B cell (primary cell): ENCODE results near the gene XCL1. TPM values are rescaled to one million over a fixed set of nuclear protein-coding genes. Genes with fewer than 3 reads are reported as not detected.

Experiments used
- ATAC-seq: fragments of 200-7000 bp; cut with Tn5 transposase; one replicate; pipeline ENCODE4 v1.10.0; 2021; ENCODE audit warnings: low read depth, mild to moderate bottlenecking, moderate number of reproducible peaks, moderate library complexity
- CTCF ChIA-PET: fragments of 350-600 bp; sonication (Branson Sonifier 250); formaldehyde crosslinking; loops from one replicate; lab custom pipeline; 2021; ENCODE audit warnings: antibody characterized with exemption, inconsistent platforms; lab: Charles Lee
- POLR2A ChIA-PET: fragments of 350-600 bp; sonication (Branson Sonifier 250); formaldehyde crosslinking; loops from one replicate; lab custom pipeline; 2021; ENCODE audit warnings: antibody characterized with exemption; lab: Charles Lee
- DNase-seq: peaks from one replicate; pipeline ENCODE4 v3.0.0; 2013
- H2AFZ ChIP-seq: 2 replicates; pipeline ENCODE4 v1.6.1; 2012; ENCODE audit warnings: mild to moderate bottlenecking, low read depth, low read length; ENCODE audit not compliant: insufficient read depth, poor library complexity, severe bottlenecking
- H3K27ac ChIP-seq, 2 donors: 1 replicate in 1 of 2; 2 replicates in 1 of 2; pipeline ENCODE4 v1.5.1; 2012 to 2013; ENCODE audit warnings: low read length in 2 of 2, mild to moderate bottlenecking in 2 of 2, moderate library complexity in 1 of 2
- H3K27me3 ChIP-seq, 4 experiments: fragments of 200-600 bp in 1 of 4; sonication (generic) in 1 of 4; replicated peaks in 1 of 4; 1 replicate in 2 of 4; 2 replicates in 2 of 4; pipeline versions ENCODE4 v1.6.1 to v1.7.0; 2013 to 2016; ENCODE audit warnings: low read length in 3 of 4, mild to moderate bottlenecking in 2 of 4, mixed read lengths in 1 of 4, moderate library complexity in 1 of 4; ENCODE audit not compliant: insufficient read depth in 4 of 4, control insufficient read depth in 3 of 4; ENCODE audit errors: control extremely low read depth in 1 of 4
- H3K36me3 ChIP-seq, 2 experiments: replicated peaks in 1 of 2; 1 replicate in 1 of 2; 2 replicates in 1 of 2; pipeline versions ENCODE4 v1.6.1 to v1.7.1; 2013; ENCODE audit warnings: low read length in 1 of 2; ENCODE audit not compliant: insufficient read depth in 2 of 2, control insufficient read depth in 1 of 2; ENCODE audit errors: control extremely low read depth in 1 of 2, extremely low read depth in 1 of 2
- H3K4me1 ChIP-seq, 2 donors: fragments of 200-600 bp in 1 of 2; sonication (generic) in 1 of 2; 1 replicate in 1 of 2; 2 replicates in 1 of 2; pipeline versions ENCODE4 v1.5.1 to v1.6.1; 2013 to 2017; ENCODE audit warnings: low read length in 2 of 2; ENCODE audit not compliant: control insufficient read depth in 2 of 2, insufficient read depth in 2 of 2
- H3K4me2 ChIP-seq: replicated peaks from 2 replicates; pipeline ENCODE3; 2012; ENCODE audit warnings: mild to moderate bottlenecking, low read depth, low read length; ENCODE audit not compliant: poor library complexity, severe bottlenecking
- H3K4me3 ChIP-seq, 5 experiments: fragments of 200-600 bp in 1 of 5; sonication (generic) in 1 of 5; 1 replicate in 3 of 5; 2 replicates in 2 of 5; pipeline versions ENCODE4 v1.5.1 to v1.7.0; 2011 to 2016; ENCODE audit warnings: low read length in 4 of 5, mild to moderate bottlenecking in 4 of 5, low read depth in 2 of 5, control low read depth in 1 of 5, moderate library complexity in 1 of 5; ENCODE audit not compliant: insufficient read depth in 1 of 5; ENCODE audit errors: control extremely low read depth in 1 of 5, extremely low read depth in 1 of 5
- H3K79me2 ChIP-seq: fragments of 200-600 bp; sonication (generic); one replicate; pipeline ENCODE4 v1.6.0; 2016; ENCODE audit warnings: low read length; ENCODE audit not compliant: control insufficient read depth, insufficient read depth
- H3K9ac ChIP-seq: fragments of 200-600 bp; sonication (generic); 2 replicates; pipeline ENCODE4 v1.6.1; 2017; ENCODE audit warnings: mild to moderate bottlenecking, low read length, moderate library complexity
- H3K9me3 ChIP-seq, 3 donors: one replicate each; pipeline versions ENCODE4 v1.6.1 to v1.7.1; 2013; ENCODE audit warnings: low read length in 2 of 3; ENCODE audit not compliant: control insufficient read depth in 2 of 3, insufficient read depth in 1 of 3; ENCODE audit errors: control extremely low read depth in 1 of 3
- H4K20me1 ChIP-seq: 2 replicates; pipeline ENCODE4 v1.6.0; 2012; ENCODE audit warnings: mild to moderate bottlenecking, low read length; ENCODE audit not compliant: insufficient read depth, control insufficient read depth, poor library complexity, severe bottlenecking
- H3K27ac Mint-ChIP-seq: one replicate; pipeline ENCODE4 v1.8.0; 2021; ENCODE audit warnings: mixed read lengths
- H3K27me3 Mint-ChIP-seq: one replicate; pipeline ENCODE4 v1.8.0; 2021; ENCODE audit warnings: mixed read lengths
- H3K4me1 Mint-ChIP-seq: one replicate; pipeline ENCODE4 v1.8.0; 2021; ENCODE audit warnings: mixed read lengths
- H3K4me3 Mint-ChIP-seq: one replicate; pipeline ENCODE4 v1.8.0; 2021; ENCODE audit warnings: mixed read lengths
- H3K9me3 Mint-ChIP-seq: one replicate; pipeline ENCODE4 v1.8.0; 2022; ENCODE audit warnings: mixed read lengths; ENCODE audit not compliant: insufficient read depth
- EZH2 ChIP-seq: IDR thresholded peaks from 2 replicates; pipeline ENCODE4 v1.6.1; 2012; ENCODE audit warnings: borderline replicate concordance, low read depth, mild to moderate bottlenecking, moderate library complexity, low read length; ENCODE audit not compliant: insufficient read depth, poor library complexity, severe bottlenecking
- WGBS: methylation state at CpG from one replicate; pipeline ENCODE4 v1.1.5; 2013; ENCODE audit warnings: missing lambda C conversion rate; ENCODE audit not compliant: insufficient coverage; 5-methylcytosine and 5-hydroxymethylcytosine counted together
- intact Hi-C: fragments of 100-400 bp; cut with micrococcal nuclease; formaldehyde crosslinking; loops from one replicate; pipeline ENCODE4 v1.10.0; 2022
- polyA plus RNA-seq: library from polyadenylated mRNA; depleted of rRNA; stranded (reverse); fragments of >200 nt; gene quantifications from 2 replicates; pipeline ENCODE4 v1.2.3, GENCODE V29; 2012
- total RNA-seq, 2 donors: library from RNA; stranded (reverse); fragments of 120-200 nt in 1 of 2; gene quantifications; 1 replicate in 1 of 2; 2 replicates in 1 of 2; pipeline versions ENCODE4 v1.2.3 to v1.2.4, GENCODE V29; 2013 to 2022
- TF ChIP-seq, protein P1 (sequence below): fragments of 200-600 bp; IDR thresholded peaks from one replicate; pipeline ENCODE4 v1.8.0; 2022; ENCODE audit warnings: antibody characterized with exemption, mild to moderate bottlenecking

XCL1 gene
- total and polyA plus RNA-seq, 2 donors (not counting 1 experiment from before 2014, with no cell fraction given): 0.12 TPM; not detected in 1

DNA sequence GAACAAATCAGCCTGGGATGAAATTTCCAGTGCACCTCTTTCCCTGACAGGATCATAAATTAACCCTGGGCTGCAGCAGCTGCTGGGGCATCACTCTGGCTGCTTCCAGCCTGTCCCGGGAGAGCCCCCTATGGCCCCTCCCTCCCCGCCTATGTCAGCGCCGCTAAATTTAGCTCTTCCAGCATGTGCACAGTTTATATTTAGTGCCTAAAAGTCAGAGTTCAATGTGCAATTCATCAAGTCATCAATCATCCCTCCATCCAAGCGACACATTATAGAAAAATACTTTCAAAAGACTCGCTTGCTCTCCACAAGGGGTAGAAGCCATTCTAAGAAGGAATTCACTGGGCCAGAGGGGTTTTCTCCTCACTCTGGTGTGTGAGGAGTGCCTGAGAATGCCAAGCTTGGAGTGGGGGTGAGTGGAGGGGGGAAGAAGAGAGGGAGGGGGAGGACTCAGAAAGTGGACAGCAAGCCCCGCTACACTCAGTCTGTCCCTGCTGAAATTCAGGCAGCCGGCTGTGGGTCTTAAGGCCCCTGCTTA lies 37.4 kb downstream of the XCL1 start:
- CTCF ChIA-PET: no interaction called here
- no peaks in the 10 kb centered on the region for H3K36me3 ChIP-seq
- TF ChIP-seq, protein P1, sequence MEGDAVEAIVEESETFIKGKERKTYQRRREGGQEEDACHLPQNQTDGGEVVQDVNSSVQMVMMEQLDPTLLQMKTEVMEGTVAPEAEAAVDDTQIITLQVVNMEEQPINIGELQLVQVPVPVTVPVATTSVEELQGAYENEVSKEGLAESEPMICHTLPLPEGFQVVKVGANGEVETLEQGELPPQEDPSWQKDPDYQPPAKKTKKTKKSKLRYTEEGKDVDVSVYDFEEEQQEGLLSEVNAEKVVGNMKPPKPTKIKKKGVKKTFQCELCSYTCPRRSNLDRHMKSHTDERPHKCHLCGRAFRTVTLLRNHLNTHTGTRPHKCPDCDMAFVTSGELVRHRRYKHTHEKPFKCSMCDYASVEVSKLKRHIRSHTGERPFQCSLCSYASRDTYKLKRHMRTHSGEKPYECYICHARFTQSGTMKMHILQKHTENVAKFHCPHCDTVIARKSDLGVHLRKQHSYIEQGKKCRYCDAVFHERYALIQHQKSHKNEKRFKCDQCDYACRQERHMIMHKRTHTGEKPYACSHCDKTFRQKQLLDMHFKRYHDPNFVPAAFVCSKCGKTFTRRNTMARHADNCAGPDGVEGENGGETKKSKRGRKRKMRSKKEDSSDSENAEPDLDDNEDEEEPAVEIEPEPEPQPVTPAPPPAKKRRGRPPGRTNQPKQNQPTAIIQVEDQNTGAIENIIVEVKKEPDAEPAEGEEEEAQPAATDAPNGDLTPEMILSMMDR: no peak
- TF ChIP-seq EZH2: no peak
- intact Hi-C loops: no loop called here
- Mint-ChIP-seq H3K4me3 (no peak overlapping the region), H3K4me1 (no peaks in the 10 kb centered on the region), H3K27me3 (peaks cover 29% of the 10 kb centered on the region), H3K9me3 (no peaks in the 10 kb centered on the region), H3K27ac (no peak overlapping the region)
- H3K79me2 ChIP-seq: no peaks in the 10 kb centered on the region
- no peak overlapping the region for H3K9ac ChIP-seq
- no peak overlapping the region for H3K4me2 ChIP-seq
- H3K4me3 ChIP-seq: no peak overlapping the region
- no peaks in the 10 kb centered on the region for H3K4me1 ChIP-seq
- no peak for DNase-seq
- POLR2A ChIA-PET: no interaction called here
- no peak for ATAC-seq
- H3K9me3 ChIP-seq: no peaks in the 10 kb centered on the region
- WGBS: 39% methylated on average over 6 of the region's 8 CpGs
- H3K27ac ChIP-seq: no peak overlapping the region
- H2AFZ ChIP-seq: no peak overlapping the region
- no peaks in the 10 kb centered on the region for H3K27me3 ChIP-seq
- H4K20me1 ChIP-seq: no peaks in the 10 kb centered on the region

GRCh38 chr1:168614235-168614634 lies 37.8 kb downstream of the XCL1 start:
- CTCF ChIA-PET: interaction anchor here (0.7 to 1.0 kb wide), 2 partner anchors 11 to 734 kb away, joined by 3 read pairs; no protein-coding TSS in a partner anchor

More at GRCh38 chr1:168614235-168614634, 37.8 kb downstream of the XCL1 start:
- no peak for DNase-seq
- Histone ChIP-seq H3K4me2 (no peak overlapping the region), H3K9ac (no peak overlapping the region), H3K79me2 (no peaks in the 10 kb centered on the region), H3K4me1 (no peaks in the 10 kb centered on the region), H4K20me1 (no peaks in the 10 kb centered on the region), H2AFZ (no peak overlapping the region), H3K27ac (no peak overlapping the region), H3K27me3 (no peaks in the 10 kb centered on the region), H3K36me3 (no peaks in the 10 kb centered on the region), H3K9me3 (no peaks in the 10 kb centered on the region), H3K4me3 (no peak overlapping the region)
- no peak for ATAC-seq
- H3K4me3 Mint-ChIP-seq: no peak overlapping the region
- POLR2A ChIA-PET: no interaction called here
- intact Hi-C loops: no loop called here
- H3K27ac Mint-ChIP-seq: no peak overlapping the region
- H3K9me3 Mint-ChIP-seq: no peaks in the 10 kb centered on the region
- H3K4me1 Mint-ChIP-seq: no peaks in the 10 kb centered on the region
- WGBS: 93% methylated on average over 5 of the region's 8 CpGs
- TF ChIP-seq, protein P1: no peak
- TF ChIP-seq EZH2: no peak
- peaks cover 25% of the 10 kb centered on the region for H3K27me3 Mint-ChIP-seq
